ENCODE data around the gene RBCK1.
"Not testable (repeated sequence)": the region's sequence is repeated elsewhere in the genome, so short reads cannot be mapped to it uniquely, and the experiment has no call there.

RBCK1 gene

DNA sequence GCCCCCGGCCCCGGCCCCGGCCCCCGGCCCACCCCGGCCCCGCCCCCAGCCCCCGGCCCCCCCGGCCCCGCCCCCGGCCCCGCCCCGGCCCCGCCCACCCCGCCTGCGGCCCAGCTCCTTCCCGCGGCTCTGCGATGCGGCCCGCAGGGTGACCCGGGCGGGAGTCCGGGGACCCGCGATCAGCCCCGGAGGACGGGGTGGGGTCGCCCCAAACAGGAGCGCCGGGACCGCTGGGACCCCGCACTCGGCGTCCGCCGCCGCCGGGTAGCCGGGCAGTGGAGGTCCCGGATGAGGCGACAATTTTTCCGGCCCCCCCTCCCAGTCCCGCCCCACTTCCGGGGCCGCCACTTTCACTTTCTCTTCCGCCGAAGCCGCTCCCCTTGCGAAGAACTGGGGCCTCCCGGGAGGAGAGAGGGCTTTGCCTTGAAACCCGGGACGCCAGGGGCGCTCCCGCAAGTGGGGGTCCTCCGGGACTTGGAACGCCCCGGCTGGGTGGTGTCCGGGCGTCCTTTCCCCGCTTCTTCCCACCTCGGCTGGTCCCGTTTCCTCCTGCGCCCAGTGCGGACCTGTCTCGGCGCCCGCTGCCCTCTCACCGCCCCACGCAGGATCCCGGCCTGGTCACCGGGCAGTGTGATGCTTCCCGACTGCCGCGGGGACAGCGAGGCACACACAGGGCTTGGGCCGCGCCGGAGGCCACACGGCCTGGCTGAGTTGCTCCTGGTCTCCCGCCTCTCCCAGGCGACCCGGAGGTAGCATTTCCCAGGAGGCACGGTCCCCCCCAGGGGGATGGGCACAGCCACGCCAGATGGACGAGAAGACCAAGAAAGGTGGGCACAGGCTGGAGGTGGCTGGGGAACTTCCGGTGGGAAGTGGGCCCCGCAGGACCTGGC lies at the start of gene RBCK1:
Gene RBCK1, plus strand, starts transcription at position 347 of the 890 bp plus-strand sequence. Its CDS starts 459 bp downstream, at position 806.
- DNase-seq (ENCODE audit: low read depth, low spot score) = peak; percentile 93

DNA sequence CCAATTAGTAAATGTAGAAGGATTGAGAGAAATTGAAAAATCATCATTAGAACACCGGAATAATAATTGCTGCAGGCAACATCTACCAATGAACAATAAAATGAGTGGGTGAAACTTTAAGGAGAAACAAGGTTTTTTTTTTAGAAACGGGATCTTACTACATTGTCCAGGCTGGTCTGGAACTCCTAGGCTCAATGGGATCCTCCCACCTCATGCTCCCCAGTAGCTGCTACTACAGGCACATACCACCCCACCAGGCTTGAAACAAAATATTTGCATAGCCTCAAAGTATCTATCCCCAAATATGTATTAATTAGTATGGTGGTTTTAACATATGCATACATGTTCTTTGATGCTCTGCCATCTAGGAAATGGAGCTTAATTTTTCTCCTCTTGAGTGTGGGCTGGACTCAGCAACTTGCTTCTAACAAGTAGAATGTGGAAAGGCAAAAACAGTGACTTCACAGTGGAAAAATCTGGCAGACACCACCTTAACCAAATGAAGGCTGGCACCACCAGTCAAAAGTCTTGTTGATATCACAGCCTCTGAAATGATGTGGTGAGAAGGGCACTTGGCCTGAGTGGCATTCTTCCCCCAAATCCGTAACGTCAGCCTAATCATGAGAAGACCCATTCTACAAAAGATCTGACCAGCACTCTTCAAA lies 49.1 kb upstream of the RBCK1 start:
- peak; percentile 67 for DNase-seq (ENCODE audit: low read depth, low spot score)

DNA sequence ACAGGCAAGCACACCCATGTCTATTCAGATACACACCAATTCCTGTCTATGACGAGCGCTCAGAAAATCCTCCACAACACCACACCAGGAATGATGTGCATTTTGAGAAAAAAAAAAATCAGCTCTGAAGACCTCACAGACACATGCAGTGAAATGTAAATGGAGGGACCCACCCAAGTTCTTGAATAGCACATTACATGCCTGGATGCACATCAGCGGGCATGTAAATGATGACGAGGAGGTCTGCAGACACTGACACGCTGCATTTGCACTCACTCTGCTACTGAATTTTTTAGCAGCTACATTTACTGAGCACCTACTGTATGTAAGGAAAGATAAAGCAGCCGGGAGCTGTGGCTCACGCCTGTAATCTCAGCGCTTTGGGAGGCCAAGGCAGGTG lies 46.5 kb upstream of the RBCK1 start:
- no peak for DNase-seq (ENCODE audit: low read depth, low spot score)

DNA sequence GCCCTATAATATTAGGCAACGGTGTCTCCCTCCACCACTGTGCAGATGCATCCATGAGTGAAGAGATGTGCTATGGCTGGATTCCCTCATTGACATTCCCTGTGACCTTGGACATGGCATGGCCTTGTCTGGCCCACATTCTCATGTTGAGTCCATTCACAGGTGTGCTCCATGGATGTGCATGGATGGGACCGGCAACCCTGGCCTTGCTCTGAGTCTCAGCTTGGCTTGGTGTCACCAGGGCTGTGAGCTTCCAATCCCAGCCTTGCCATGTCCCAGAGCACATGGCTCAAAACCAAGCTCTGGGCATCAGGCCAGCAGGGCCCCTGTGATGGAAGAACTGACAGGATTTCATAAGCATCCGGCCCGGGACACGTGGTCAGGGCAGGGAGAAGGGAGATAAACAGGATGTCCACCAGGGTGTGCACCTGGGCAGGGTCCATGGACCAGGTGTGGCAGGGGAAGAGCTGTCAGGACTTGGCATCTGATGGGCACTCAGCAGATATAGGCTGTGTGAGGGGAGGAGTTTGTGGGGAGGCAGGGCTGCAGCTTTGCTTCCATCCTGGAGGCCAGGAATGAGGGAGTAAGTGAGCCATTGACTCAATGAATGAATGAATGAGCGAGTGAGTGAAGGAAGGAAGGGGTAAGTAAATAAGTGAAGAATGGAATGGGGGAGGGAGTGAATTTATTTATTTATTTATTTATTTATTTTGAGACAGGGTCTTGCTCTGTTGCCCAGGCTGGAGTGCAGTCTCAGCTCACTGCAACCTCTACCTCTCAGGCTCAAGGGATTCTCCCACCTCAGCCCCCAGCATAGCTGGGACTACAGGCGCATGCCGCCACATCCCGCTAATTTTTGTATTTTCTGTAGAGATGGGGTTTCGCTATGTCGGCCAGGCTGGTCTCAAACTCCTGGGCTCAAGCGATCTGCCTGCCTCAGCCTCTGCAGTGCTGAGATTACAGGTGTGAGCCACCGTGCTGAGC lies 45.5 kb upstream of the RBCK1 start:
- DNase-seq (ENCODE audit: low read depth, low spot score) = peak; percentile 89

GRCh38 chr20:363319-364078 lies 44.6 kb upstream of the RBCK1 start:
- DNase-seq (ENCODE audit: low read depth, low spot score) = no peak

- peak; percentile 44 for DNase-seq (ENCODE audit: low read depth, low spot score)
Observed at GRCh38 chr20:364905-365794, 42.9 kb upstream of the RBCK1 start.

- DNase-seq (ENCODE audit: low read depth, low spot score) = no peak
Observed at GRCh38 chr20:366041-366718, 41.9 kb upstream of the RBCK1 start.

DNA sequence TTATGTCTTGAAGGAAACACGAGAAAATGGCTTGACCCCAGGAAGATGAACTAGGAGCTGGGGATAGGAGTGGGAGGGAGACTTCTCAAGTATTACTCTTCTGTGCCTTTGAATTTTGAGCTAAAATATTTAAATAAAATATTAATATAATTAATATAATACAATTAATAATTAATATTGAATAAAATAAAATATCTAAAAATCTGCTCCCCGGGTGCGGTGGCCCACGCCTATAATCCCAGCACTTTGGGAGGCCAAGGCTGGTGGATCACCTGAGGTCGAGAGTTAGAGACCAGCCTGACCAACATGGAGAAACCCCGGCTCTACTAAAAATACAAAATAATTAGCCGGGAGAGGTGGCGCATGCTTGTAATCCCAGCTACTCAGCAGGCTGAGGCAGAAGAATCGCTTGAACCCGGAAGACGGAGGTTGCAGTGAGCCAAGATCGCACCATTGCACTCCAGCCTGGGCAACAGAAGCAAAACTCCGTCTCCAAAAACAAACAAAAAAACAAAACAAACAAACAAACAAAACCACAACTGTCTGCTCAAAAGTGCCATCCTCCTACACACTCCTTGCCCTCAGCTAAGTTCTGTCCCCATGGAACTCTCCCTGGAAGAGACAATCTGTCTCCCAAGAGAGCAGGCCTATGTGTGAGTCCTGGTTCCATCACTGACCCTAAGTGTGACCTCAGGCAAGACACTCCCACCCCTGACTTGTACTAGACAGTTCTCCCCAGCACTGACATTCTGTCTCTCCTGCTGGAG lies 41.2 kb upstream of the RBCK1 start:
- DNase-seq (ENCODE audit: low read depth, low spot score) = no peak

DNA sequence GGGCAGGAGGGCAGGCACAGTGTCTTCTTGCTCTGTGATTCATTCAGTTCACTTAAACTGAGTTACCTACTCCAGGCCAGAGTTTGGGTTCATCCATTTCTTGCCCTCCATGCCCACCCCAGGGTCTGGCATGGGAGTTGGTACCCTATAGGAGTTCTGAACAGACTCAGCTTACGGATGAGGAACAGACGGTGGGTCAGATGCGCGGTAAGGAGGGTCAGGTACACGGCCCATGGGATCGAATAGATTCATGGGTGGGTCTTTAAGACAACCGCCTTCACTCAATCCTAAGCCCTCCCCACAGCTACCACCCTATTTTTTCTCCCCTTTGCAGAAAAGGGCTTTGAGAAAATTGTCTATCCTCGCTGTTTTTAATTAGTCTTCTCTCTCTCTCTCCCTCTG lies 40.6 kb upstream of the RBCK1 start:
- no peak for DNase-seq (ENCODE audit: low read depth, low spot score)

GRCh38 chr20:368915-369314 lies 39.2 kb upstream of the RBCK1 start:
- no peak for DNase-seq (ENCODE audit: low read depth, low spot score)

DNA sequence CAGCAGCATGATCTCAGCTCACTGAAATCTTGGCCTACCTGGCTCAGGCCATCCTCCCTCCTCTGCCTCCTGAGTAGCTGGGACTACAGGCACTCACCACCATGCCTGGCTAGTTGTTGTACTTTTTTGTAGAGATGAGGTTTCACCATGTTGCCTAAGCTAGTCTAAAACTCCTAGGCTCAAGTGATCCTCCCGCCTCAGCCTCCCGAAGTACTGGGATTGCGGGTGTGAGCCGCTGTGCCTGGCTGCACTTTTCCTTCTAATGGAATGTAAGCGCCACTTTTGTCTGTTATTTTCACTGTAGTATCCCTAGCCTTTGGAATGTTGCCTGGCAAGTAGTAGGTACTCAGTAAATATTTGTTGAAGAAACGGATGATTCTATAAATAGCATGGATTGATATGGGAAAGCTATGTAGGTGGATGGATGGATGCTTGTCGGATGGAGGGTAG lies 37.9 kb upstream of the RBCK1 start:
- DNase-seq (ENCODE audit: low read depth, low spot score) = peak; percentile 16

DNA sequence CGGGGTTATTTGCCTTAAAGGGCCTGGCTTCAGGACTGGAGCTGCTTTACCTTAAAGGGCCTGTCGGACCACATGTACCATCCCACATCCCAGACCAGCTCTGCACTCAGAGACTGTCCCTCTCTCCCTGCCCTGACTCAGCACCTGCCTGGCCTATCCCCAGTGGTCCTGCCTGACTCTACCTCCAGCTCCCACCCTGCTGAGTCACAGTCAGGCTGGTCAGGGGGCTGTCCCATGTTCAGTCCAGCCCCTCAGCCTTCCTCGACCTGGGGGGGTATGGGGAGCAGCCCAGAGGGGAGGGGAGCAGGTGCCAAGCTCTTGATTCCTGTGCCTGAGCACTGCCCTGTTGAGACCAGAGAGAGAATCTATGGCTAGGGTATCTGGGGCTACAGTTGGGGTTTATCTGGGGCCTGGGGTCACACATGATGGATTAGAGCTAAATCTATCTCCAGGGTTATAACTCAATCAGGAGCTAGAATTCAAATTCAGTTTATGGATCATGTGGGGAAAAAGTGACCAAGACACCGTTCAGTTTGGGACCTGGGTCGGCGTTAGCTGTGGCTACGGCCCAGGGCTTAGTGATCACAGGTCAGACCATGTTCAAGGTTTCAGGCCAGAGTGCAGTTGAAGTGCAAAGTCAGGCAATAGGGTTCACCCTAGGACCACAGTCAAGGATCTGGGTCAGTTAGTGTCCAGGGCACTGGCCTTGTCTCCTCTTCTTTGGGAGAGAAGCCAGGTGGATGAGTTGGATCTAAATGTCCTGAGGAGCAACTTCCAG lies 36.9 kb upstream of the RBCK1 start:
- no peak for DNase-seq (ENCODE audit: low read depth, low spot score)

GRCh38 chr20:371755-372542 lies 36.1 kb upstream of the RBCK1 start:
- DNase-seq (ENCODE audit: low read depth, low spot score) = peak; percentile 43

DNA sequence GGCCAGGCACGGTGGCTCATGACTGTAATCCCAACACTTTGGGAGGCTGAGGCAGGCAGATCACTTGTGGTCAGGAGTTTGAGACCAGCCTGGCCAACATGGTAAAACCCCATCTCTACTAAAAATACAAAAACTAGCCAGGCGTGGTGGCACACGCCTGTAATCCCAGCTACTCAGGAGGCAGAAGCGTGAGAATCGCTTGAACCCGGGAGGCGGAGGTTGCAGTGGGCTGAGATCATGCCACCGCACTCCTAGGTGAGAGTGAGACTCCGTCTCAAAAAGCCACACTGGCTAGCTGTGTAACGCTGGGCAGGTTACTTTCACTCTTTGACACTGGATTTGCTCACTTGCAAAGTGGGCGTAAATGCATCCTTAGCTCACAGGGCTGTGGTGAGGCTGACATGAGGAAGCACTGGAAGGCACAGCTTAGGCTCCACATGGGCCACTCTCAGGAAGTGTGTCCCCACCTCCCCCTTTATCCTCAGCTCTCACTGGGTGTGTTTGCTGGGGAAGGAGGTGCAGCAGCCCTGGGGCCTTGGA lies 35.5 kb upstream of the RBCK1 start:
- not testable (repeated sequence) for DNase-seq (ENCODE audit: low read depth, low spot score)

DNA sequence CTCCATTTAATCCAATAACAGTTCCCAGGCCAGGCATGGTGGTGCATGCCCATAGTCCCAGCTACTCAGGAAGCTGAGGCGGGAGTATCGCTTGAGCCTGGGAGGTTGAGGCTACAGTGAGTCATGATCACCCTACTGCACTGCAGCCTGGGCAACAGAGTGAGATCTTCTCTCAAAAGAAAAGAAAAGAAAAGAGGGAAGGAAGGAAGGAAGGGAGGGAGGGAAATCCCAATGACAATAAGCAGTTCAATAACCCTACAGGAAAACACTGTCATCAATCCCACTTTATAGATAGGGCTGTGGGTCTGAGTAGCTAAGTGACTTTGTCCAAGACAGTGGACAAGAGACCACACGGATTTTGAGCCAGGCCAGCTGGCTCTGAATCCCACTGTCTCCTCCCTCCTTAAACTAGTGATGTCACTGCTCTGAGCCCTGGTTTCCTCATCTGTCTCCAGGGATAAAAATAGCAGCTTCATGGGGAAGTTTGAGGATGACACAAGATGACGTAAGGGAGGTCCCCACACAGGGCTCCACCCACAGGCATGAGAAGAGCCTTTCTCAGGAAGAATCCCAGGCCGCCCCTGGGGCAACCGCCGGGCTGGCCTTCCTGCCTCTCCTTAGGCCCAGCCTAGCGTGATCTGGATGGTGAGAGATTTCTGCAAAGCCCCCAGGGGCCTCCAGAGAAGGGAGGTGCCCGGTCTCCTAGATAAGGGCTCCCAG lies 34.8 kb upstream of the RBCK1 start:
- DNase-seq (ENCODE audit: low read depth, low spot score) = peak; percentile 26

All from astrocyte of the hippocampus (primary cell).